AG10803 (cell line): ENCODE measurements around the gene RPP25L.
A peak's percentile ranks its signal among the peaks of the same experiment; 100 is the strongest.

Experiments
- DNase-seq: peaks from one replicate; pipeline ENCODE4 v3.0.0; 2010; ENCODE audit warnings: low read depth
- H3K4me3 ChIP-seq: 2 replicates; pipeline ENCODE4 v1.5.1; 2011; ENCODE audit warnings: mild to moderate bottlenecking, low read length, control low read depth
- CTCF ChIP-seq: conservative IDR thresholded peaks from 2 replicates; pipeline ENCODE4 v1.5.1; 2011; ENCODE audit warnings: mild to moderate bottlenecking, low read length, control low read depth, inconsistent platforms

The RPP25L gene

GRCh38 chr9:34611811-34612787 is at the start of gene RPP25L:
Gene RPP25L, minus strand, starts transcription at chr9:34612097. Its CDS starts 801 bp downstream, at chr9:34611296.
- DNase-seq: peak; percentile 81
- TF ChIP-seq CTCF: no peak
- peak within 1 kb of the TSS; percentile 84 for H3K4me3 ChIP-seq

- TF ChIP-seq CTCF: no peak
- H3K4me3 ChIP-seq: no peak overlapping the region
- DNase-seq: no peak
Measured at GRCh38 chr9:34659592-34660253, 47.8 kb upstream of the RPP25L start.

GRCh38 chr9:34658461-34658860 is 46.6 kb upstream of the RPP25L start:
- no peak overlapping the region for H3K4me3 ChIP-seq
- TF ChIP-seq CTCF: no peak
- no peak for DNase-seq

- TF ChIP-seq CTCF: no peak
- no peak for DNase-seq
- no peak overlapping the region for H3K4me3 ChIP-seq
Measured at GRCh38 chr9:34656992-34657391, 45.1 kb upstream of the RPP25L start.

GRCh38 chr9:34655394-34655793 is 43.5 kb upstream of the RPP25L start:
- no peak for TF ChIP-seq CTCF
- DNase-seq: no peak
- H3K4me3 ChIP-seq: no peak overlapping the region

GRCh38 chr9:34654323-34655051 is 42.6 kb upstream of the RPP25L start:
- peak; percentile 91 for DNase-seq
- no peak for TF ChIP-seq CTCF
- H3K4me3 ChIP-seq: peak overlapping the region; percentile 20
